ENCODE measurements around the gene SMARCA5. TPM values are rescaled to one million over a fixed set of nuclear protein-coding genes. Genes with fewer than 3 reads are reported as not detected.

The SMARCA5 gene
- total RNA-seq, 1 donor from 2014 or later, result 104 TPM

- H3K9me3 Mint-ChIP-seq, result no peaks in the 10 kb centered on the region
- no peak for DNase-seq (ENCODE audit: low read depth, low spot score)
- no peak for TF ChIP-seq CTCF (conservative IDR thresholded peaks at IDR 0.05)
- H3K27me3 Mint-ChIP-seq (ENCODE audit: low read depth), result no peaks in the 10 kb centered on the region
- no peak overlapping the region for H3K4me3 Mint-ChIP-seq
- peaks cover 31% of the 10 kb centered on the region for H3K36me3 Mint-ChIP-seq (ENCODE audit: low read depth)
- no peaks in the 10 kb centered on the region for H3K4me1 Mint-ChIP-seq
- H3K27ac Mint-ChIP-seq (ENCODE audit: unreplicated experiment), result no peak overlapping the region
Measured at GRCh38 chr4:143538979-143539669, 25.6 kb downstream of the SMARCA5 start.

GRCh38 chr4:143539670-143540023, 26.1 kb downstream of the SMARCA5 start:
- Mint-ChIP-seq H3K27ac (ENCODE audit: unreplicated experiment) (no peak overlapping the region), H3K27me3 (ENCODE audit: low read depth) (no peaks in the 10 kb centered on the region), H3K4me1 (no peaks in the 10 kb centered on the region), H3K4me3 (no peak overlapping the region), H3K36me3 (ENCODE audit: low read depth) (peaks cover 34% of the 10 kb centered on the region), H3K9me3 (no peaks in the 10 kb centered on the region)
- DNase-seq (ENCODE audit: low read depth, low spot score), result no peak
- TF ChIP-seq CTCF (conservative IDR thresholded peaks at IDR 0.05), result no peak

GRCh38 chr4:143549928-143550327, 36.4 kb downstream of the SMARCA5 start:
- H3K27ac Mint-ChIP-seq (ENCODE audit: unreplicated experiment), result no peak overlapping the region
- no peak for DNase-seq (ENCODE audit: low read depth, low spot score)
- H3K4me1 Mint-ChIP-seq, result no peaks in the 10 kb centered on the region
- H3K27me3 Mint-ChIP-seq (ENCODE audit: low read depth), result no peaks in the 10 kb centered on the region
- H3K4me3 Mint-ChIP-seq, result no peak overlapping the region
- no peak for TF ChIP-seq CTCF (conservative IDR thresholded peaks at IDR 0.05)
- H3K36me3 Mint-ChIP-seq (ENCODE audit: low read depth), result peaks cover 22% of the 10 kb centered on the region
- H3K9me3 Mint-ChIP-seq, result no peaks in the 10 kb centered on the region

GRCh38 chr4:143554728-143555597, 41.5 kb downstream of the SMARCA5 start:
- TF ChIP-seq CTCF (conservative IDR thresholded peaks at IDR 0.05), result no peak
- no peak for DNase-seq (ENCODE audit: low read depth, low spot score)
- peaks cover 24% of the 10 kb centered on the region for H3K36me3 Mint-ChIP-seq (ENCODE audit: low read depth)
- H3K9me3 Mint-ChIP-seq, result peaks cover 5% of the 10 kb centered on the region
- no peaks in the 10 kb centered on the region for H3K4me1 Mint-ChIP-seq
- H3K4me3 Mint-ChIP-seq, result no peak overlapping the region
- no peaks in the 10 kb centered on the region for H3K27me3 Mint-ChIP-seq (ENCODE audit: low read depth)
- H3K27ac Mint-ChIP-seq (ENCODE audit: unreplicated experiment), result no peak overlapping the region

- H3K27ac Mint-ChIP-seq (ENCODE audit: unreplicated experiment), result no peak overlapping the region
- H3K36me3 Mint-ChIP-seq (ENCODE audit: low read depth), result peaks cover 22% of the 10 kb centered on the region
- no peak for DNase-seq (ENCODE audit: low read depth, low spot score)
- H3K9me3 Mint-ChIP-seq, result peaks cover 6% of the 10 kb centered on the region
- no peaks in the 10 kb centered on the region for H3K27me3 Mint-ChIP-seq (ENCODE audit: low read depth)
- H3K4me1 Mint-ChIP-seq, result no peaks in the 10 kb centered on the region
- TF ChIP-seq CTCF (conservative IDR thresholded peaks at IDR 0.05), result no peak
- no peak overlapping the region for H3K4me3 Mint-ChIP-seq
Measured at GRCh38 chr4:143555676-143556075, 42.2 kb downstream of the SMARCA5 start.

All from neural crest cell (in vitro differentiated cells).